ENCODE data around the gene SC5D.

DNA sequence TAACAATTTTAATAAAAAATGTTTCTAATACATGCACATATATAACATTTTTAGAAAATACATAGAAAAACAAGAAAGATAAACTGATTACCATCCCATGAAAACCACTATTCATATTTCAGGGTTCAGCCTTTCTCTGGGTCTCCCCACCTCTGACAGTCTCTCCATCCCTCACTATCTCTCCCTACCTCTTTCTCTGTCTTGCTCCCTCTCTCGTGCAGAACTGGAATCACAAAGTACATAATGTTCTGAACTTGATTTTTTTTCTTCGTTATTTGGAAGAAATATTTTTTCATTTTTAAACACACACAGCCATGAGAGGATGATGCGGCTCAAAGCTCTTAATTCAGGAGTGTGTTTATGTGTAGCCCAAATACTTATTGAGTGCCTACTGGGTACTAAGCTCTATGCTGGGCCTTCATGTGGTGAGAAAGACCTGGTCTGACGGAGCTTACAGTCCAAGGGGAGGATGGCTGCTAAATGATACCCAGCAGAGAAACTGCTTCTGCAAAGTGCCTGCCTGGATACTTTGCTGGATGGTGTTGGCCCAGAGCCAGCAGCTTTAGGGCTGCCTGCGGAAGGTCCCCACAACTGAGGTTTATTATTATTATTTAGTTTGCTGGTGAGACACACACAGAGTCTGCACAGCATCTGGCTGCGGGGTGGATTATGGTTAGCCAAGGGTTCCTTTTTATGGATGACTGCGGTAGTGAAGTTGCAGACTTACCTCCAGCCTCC, 42.6 kb downstream of the SC5D start:
- TF ChIP-seq POLR2AphosphoS5 (IDR thresholded peaks at IDR 0.05) (no peak), RAD21 (conservative IDR thresholded peaks at IDR 0.05) (no peak), EZH2 (IDR thresholded peaks at IDR 0.05; ENCODE audit: borderline replicate concordance, insufficient read depth, low read length, poor library complexity, severe bottlenecking) (no peak), SMC3 (conservative IDR thresholded peaks at IDR 0.05; ENCODE audit: poor library complexity) (no peak), TAF1 (IDR thresholded peaks at IDR 0.05; ENCODE audit: low read depth) (no peak)
- TF ChIP-seq, protein P1, sequence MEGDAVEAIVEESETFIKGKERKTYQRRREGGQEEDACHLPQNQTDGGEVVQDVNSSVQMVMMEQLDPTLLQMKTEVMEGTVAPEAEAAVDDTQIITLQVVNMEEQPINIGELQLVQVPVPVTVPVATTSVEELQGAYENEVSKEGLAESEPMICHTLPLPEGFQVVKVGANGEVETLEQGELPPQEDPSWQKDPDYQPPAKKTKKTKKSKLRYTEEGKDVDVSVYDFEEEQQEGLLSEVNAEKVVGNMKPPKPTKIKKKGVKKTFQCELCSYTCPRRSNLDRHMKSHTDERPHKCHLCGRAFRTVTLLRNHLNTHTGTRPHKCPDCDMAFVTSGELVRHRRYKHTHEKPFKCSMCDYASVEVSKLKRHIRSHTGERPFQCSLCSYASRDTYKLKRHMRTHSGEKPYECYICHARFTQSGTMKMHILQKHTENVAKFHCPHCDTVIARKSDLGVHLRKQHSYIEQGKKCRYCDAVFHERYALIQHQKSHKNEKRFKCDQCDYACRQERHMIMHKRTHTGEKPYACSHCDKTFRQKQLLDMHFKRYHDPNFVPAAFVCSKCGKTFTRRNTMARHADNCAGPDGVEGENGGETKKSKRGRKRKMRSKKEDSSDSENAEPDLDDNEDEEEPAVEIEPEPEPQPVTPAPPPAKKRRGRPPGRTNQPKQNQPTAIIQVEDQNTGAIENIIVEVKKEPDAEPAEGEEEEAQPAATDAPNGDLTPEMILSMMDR (IDR thresholded peaks at IDR 0.05; ENCODE audit: poor library complexity, severe bottlenecking) = no peak
- TF ChIP-seq, protein P2, sequence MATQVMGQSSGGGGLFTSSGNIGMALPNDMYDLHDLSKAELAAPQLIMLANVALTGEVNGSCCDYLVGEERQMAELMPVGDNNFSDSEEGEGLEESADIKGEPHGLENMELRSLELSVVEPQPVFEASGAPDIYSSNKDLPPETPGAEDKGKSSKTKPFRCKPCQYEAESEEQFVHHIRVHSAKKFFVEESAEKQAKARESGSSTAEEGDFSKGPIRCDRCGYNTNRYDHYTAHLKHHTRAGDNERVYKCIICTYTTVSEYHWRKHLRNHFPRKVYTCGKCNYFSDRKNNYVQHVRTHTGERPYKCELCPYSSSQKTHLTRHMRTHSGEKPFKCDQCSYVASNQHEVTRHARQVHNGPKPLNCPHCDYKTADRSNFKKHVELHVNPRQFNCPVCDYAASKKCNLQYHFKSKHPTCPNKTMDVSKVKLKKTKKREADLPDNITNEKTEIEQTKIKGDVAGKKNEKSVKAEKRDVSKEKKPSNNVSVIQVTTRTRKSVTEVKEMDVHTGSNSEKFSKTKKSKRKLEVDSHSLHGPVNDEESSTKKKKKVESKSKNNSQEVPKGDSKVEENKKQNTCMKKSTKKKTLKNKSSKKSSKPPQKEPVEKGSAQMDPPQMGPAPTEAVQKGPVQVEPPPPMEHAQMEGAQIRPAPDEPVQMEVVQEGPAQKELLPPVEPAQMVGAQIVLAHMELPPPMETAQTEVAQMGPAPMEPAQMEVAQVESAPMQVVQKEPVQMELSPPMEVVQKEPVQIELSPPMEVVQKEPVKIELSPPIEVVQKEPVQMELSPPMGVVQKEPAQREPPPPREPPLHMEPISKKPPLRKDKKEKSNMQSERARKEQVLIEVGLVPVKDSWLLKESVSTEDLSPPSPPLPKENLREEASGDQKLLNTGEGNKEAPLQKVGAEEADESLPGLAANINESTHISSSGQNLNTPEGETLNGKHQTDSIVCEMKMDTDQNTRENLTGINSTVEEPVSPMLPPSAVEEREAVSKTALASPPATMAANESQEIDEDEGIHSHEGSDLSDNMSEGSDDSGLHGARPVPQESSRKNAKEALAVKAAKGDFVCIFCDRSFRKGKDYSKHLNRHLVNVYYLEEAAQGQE (IDR thresholded peaks at IDR 0.05; ENCODE audit: borderline replicate concordance) = no peak
